Measurements from ENCODE around the gene COPZ1.

Gene COPZ1

GRCh38 chr12:54371328-54372112 is 46.6 kb downstream of the COPZ1 start:
- no peak overlapping the region for H3K9ac ChIP-seq (ENCODE audit: low read depth in 1 of 2, low read length in 2 of 2)
- H3K4me1 ChIP-seq (ENCODE audit: control insufficient read depth in 2 of 2, insufficient read depth in 2 of 2, low read length in 2 of 2) = peaks cover 13 to 30% of the 10 kb centered on the region in 2 donors

GRCh38 chr12:54372113-54372806 is 47.3 kb downstream of the COPZ1 start:
- Histone ChIP-seq H3K27me3 (ENCODE audit: control insufficient read depth in 2 of 2, insufficient read depth in 2 of 2, low read length in 2 of 2) (peaks cover 4 to 6% of the 10 kb centered on the region in 2 donors), H3K9ac (ENCODE audit: low read depth in 1 of 2, low read length in 2 of 2) (no peak overlapping the region), H3K4me3 (ENCODE audit: low read length in 2 of 2) (no peak overlapping the region), H3K9me3 (ENCODE audit: control insufficient read depth in 2 of 2, low read length in 2 of 2) (no peaks in the 10 kb centered on the region), H3K4me1 (ENCODE audit: control insufficient read depth in 2 of 2, insufficient read depth in 2 of 2, low read length in 2 of 2) (peaks cover 13 to 30% of the 10 kb centered on the region in 2 donors), H3K27ac (ENCODE audit: low read depth in 2 of 2, low read length in 2 of 2) (no peak overlapping the region), H3K36me3 (ENCODE audit: control insufficient read depth in 2 of 2, insufficient read depth in 2 of 2, low read length in 2 of 2) (no peaks in the 10 kb centered on the region)

More at GRCh38 chr12:54371328-54372112, 46.6 kb downstream of the COPZ1 start:
- H3K36me3 ChIP-seq (ENCODE audit: control insufficient read depth in 2 of 2, insufficient read depth in 2 of 2, low read length in 2 of 2) = no peaks in the 10 kb centered on the region
- H3K9me3 ChIP-seq (ENCODE audit: control insufficient read depth in 2 of 2, low read length in 2 of 2) = no peaks in the 10 kb centered on the region
- no peak overlapping the region for H3K4me3 ChIP-seq (ENCODE audit: low read length in 2 of 2)
- H3K27me3 ChIP-seq (ENCODE audit: control insufficient read depth in 2 of 2, insufficient read depth in 2 of 2, low read length in 2 of 2) = peaks cover 4 to 6% of the 10 kb centered on the region in 2 donors
- H3K27ac ChIP-seq (ENCODE audit: low read depth in 2 of 2, low read length in 2 of 2) = peak overlapping the region; percentile 9 to 48

- H3K27me3 ChIP-seq (ENCODE audit: control insufficient read depth in 2 of 2, insufficient read depth in 2 of 2, low read length in 2 of 2) = peaks cover 4 to 5% of the 10 kb centered on the region in 2 donors
- no peaks in the 10 kb centered on the region for H3K36me3 ChIP-seq (ENCODE audit: control insufficient read depth in 2 of 2, insufficient read depth in 2 of 2, low read length in 2 of 2)
- H3K27ac ChIP-seq (ENCODE audit: low read depth in 2 of 2, low read length in 2 of 2) = peak overlapping the region in 1 of 2 donors; percentile 16
- no peak overlapping the region for H3K4me3 ChIP-seq (ENCODE audit: low read length in 2 of 2)
- H3K9ac ChIP-seq (ENCODE audit: low read depth in 1 of 2, low read length in 2 of 2) = no peak overlapping the region
- no peaks in the 10 kb centered on the region for H3K9me3 ChIP-seq (ENCODE audit: control insufficient read depth in 2 of 2, low read length in 2 of 2)
- H3K4me1 ChIP-seq (ENCODE audit: control insufficient read depth in 2 of 2, insufficient read depth in 2 of 2, low read length in 2 of 2) = peaks cover 8 to 23% of the 10 kb centered on the region in 2 donors
Observed at GRCh38 chr12:54373649-54374561, 49.0 kb downstream of the COPZ1 start.

DNA sequence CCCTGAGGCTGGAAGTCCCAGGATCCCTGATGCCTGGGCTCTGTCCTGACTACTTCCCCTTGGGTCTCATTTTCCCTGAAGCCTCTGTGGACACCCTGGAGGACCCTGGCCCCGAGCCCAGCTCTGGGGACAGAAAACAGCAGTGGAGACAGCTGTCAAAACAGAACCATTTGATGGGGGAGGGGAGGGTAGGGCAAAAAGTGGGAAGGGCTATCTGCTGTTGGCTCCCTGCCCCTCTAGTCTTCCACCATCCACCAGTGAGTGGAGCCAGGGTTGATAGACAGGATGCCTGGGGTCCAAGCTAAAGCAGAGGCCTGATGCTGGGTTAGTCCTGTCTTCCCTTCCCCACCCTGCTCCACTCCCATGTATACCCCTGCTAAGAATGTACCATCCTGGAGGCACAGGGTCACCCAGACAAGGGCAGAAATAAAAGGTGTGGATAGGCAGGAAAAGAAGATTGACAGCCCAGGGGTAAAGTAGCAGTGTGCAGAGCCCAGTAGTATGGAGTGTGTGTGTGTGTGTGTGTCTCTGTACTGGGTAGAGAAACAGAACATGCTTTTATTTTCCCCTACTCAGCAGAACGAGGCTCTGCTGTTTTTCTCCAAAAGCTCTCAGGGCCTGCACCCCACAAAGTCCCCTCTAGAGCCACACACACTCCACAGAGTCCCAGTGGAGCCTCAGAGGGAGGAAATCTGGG is 49.8 kb downstream of the COPZ1 start:
- peaks cover 4 to 5% of the 10 kb centered on the region in 2 donors for H3K27me3 ChIP-seq (ENCODE audit: control insufficient read depth in 2 of 2, insufficient read depth in 2 of 2, low read length in 2 of 2)
- H3K36me3 ChIP-seq (ENCODE audit: control insufficient read depth in 2 of 2, insufficient read depth in 2 of 2, low read length in 2 of 2) = no peaks in the 10 kb centered on the region
- H3K9ac ChIP-seq (ENCODE audit: low read depth in 1 of 2, low read length in 2 of 2) = no peak overlapping the region
- no peak overlapping the region for H3K4me3 ChIP-seq (ENCODE audit: low read length in 2 of 2)
- no peaks in the 10 kb centered on the region for H3K9me3 ChIP-seq (ENCODE audit: control insufficient read depth in 2 of 2, low read length in 2 of 2)
- peak overlapping the region in 1 of 2 donors; percentile 25 for H3K27ac ChIP-seq (ENCODE audit: low read depth in 2 of 2, low read length in 2 of 2)
- H3K4me1 ChIP-seq (ENCODE audit: control insufficient read depth in 2 of 2, insufficient read depth in 2 of 2, low read length in 2 of 2) = peaks cover 7 to 20% of the 10 kb centered on the region in 2 donors

- H3K27ac ChIP-seq (ENCODE audit: low read depth in 2 of 2, low read length in 2 of 2) = peak overlapping the region in 1 of 2 donors; percentile 23
Observed at GRCh38 chr12:54375259-54375579, 50.3 kb downstream of the COPZ1 start.

DNA sequence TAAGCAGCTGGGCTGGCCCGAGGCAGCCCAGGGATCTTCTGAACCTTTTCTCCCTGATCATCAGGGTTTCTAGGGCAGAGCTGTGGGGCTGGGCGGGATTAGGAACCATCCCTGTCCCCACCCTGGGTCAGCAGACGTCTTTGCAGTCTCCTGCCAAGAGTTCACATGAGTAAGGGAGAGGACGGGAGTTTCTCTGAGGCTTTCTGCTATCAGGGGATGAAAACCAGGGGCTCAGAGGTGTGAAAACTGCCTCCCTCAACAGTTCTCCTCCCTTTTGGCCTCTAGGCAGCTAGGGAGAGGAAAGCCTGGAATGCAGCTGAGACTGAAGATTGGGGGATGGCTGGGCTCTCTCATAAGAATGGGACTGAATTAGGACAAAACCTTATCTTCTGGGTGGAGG is 51.7 kb downstream of the COPZ1 start:
- Histone ChIP-seq H3K27ac (ENCODE audit: low read depth in 2 of 2, low read length in 2 of 2) (peak overlapping the region in 1 of 2 donors; percentile 24), H3K9ac (ENCODE audit: low read depth in 1 of 2, low read length in 2 of 2) (no peak overlapping the region), H3K4me3 (ENCODE audit: low read length in 2 of 2) (no peak overlapping the region), H3K27me3 (ENCODE audit: control insufficient read depth in 2 of 2, insufficient read depth in 2 of 2, low read length in 2 of 2) (peaks cover 2 to 4% of the 10 kb centered on the region in 2 donors), H3K4me1 (ENCODE audit: control insufficient read depth in 2 of 2, insufficient read depth in 2 of 2, low read length in 2 of 2) (peaks cover 7 to 16% of the 10 kb centered on the region in 2 donors), H3K9me3 (ENCODE audit: control insufficient read depth in 2 of 2, low read length in 2 of 2) (no peaks in the 10 kb centered on the region), H3K36me3 (ENCODE audit: control insufficient read depth in 2 of 2, insufficient read depth in 2 of 2, low read length in 2 of 2) (no peaks in the 10 kb centered on the region)

More at GRCh38 chr12:54375259-54375579, 50.3 kb downstream of the COPZ1 start:
- peaks cover 7 to 19% of the 10 kb centered on the region in 2 donors for H3K4me1 ChIP-seq (ENCODE audit: control insufficient read depth in 2 of 2, insufficient read depth in 2 of 2, low read length in 2 of 2)
- peaks cover 4 to 5% of the 10 kb centered on the region in 2 donors for H3K27me3 ChIP-seq (ENCODE audit: control insufficient read depth in 2 of 2, insufficient read depth in 2 of 2, low read length in 2 of 2)
- no peaks in the 10 kb centered on the region for H3K36me3 ChIP-seq (ENCODE audit: control insufficient read depth in 2 of 2, insufficient read depth in 2 of 2, low read length in 2 of 2)
- H3K9me3 ChIP-seq (ENCODE audit: control insufficient read depth in 2 of 2, low read length in 2 of 2) = no peaks in the 10 kb centered on the region
- H3K9ac ChIP-seq (ENCODE audit: low read depth in 1 of 2, low read length in 2 of 2) = no peak overlapping the region
- H3K4me3 ChIP-seq (ENCODE audit: low read length in 2 of 2) = no peak overlapping the region

GRCh38 chr12:54377007-54377406 is 52.1 kb downstream of the COPZ1 start:
- H3K9me3 ChIP-seq (ENCODE audit: control insufficient read depth in 2 of 2, low read length in 2 of 2) = no peaks in the 10 kb centered on the region
- no peak overlapping the region for H3K4me3 ChIP-seq (ENCODE audit: low read length in 2 of 2)
- H3K27ac ChIP-seq (ENCODE audit: low read depth in 2 of 2, low read length in 2 of 2) = peak overlapping the region in 1 of 2 donors; percentile 24
- H3K36me3 ChIP-seq (ENCODE audit: control insufficient read depth in 2 of 2, insufficient read depth in 2 of 2, low read length in 2 of 2) = no peaks in the 10 kb centered on the region
- peaks cover 2 to 4% of the 10 kb centered on the region in 2 donors for H3K27me3 ChIP-seq (ENCODE audit: control insufficient read depth in 2 of 2, insufficient read depth in 2 of 2, low read length in 2 of 2)
- H3K4me1 ChIP-seq (ENCODE audit: control insufficient read depth in 2 of 2, insufficient read depth in 2 of 2, low read length in 2 of 2) = peaks cover 4 to 16% of the 10 kb centered on the region in 2 donors
- no peak overlapping the region for H3K9ac ChIP-seq (ENCODE audit: low read depth in 1 of 2, low read length in 2 of 2)

DNA sequence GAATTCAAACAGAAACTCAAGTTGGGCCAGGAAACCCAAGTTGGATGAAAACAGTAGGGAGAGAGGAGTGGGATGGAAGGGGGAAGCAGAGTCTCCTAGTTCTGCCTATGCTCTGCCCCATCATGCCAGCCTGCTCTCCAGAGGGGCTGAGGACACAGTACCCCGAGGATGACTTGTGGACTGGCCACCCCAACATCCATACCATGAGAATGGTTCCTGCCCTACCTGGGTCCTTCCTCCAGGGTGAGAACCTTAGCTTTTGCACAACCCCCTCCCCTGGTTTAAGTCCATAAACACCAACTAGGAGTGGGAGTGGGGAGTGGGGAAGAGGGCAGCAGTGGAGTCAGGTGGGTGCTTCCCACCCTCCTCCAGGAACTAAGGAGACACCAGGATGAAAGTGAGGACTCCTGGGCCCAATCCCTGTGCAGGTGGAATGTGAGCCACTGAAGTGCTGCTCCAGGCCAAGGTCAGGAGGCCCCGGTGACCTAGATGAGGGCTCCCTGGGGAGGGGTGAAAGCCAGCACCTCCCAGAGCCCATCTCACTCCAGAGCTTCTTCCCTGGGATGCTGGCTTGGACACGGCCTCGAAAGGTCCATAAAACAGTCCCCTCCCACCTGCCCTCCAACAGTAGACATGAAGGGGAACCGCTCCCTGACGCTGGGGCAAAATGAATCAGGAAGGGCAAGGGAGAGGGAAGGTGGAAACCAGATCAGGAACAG is 53.0 kb downstream of the COPZ1 start:
- peak overlapping the region in 1 of 2 donors; percentile 57 for H3K4me3 ChIP-seq (ENCODE audit: low read length in 2 of 2)
- no peaks in the 10 kb centered on the region for H3K9me3 ChIP-seq (ENCODE audit: control insufficient read depth in 2 of 2, low read length in 2 of 2)
- peaks cover 2 to 4% of the 10 kb centered on the region in 2 donors for H3K27me3 ChIP-seq (ENCODE audit: control insufficient read depth in 2 of 2, insufficient read depth in 2 of 2, low read length in 2 of 2)
- H3K9ac ChIP-seq (ENCODE audit: low read depth in 1 of 2, low read length in 2 of 2) = peak overlapping the region in 1 of 2 donors; percentile 24
- H3K4me1 ChIP-seq (ENCODE audit: control insufficient read depth in 2 of 2, insufficient read depth in 2 of 2, low read length in 2 of 2) = peaks cover 4 to 16% of the 10 kb centered on the region in 2 donors
- H3K36me3 ChIP-seq (ENCODE audit: control insufficient read depth in 2 of 2, insufficient read depth in 2 of 2, low read length in 2 of 2) = no peaks in the 10 kb centered on the region
- H3K27ac ChIP-seq (ENCODE audit: low read depth in 2 of 2, low read length in 2 of 2) = no peak overlapping the region
